Measurements from ENCODE around the gene HSD17B14. TPM values are rescaled to one million over a fixed set of nuclear protein-coding genes. Genes with fewer than 3 reads are reported as not detected.

HSD17B14 gene
- total and polyA plus RNA-seq, 9 of the 15 experiments (the other 6 are each of a cell fraction or from before 2014, with no cell fraction given), result 0.16 TPM; not detected in 8

DNA sequence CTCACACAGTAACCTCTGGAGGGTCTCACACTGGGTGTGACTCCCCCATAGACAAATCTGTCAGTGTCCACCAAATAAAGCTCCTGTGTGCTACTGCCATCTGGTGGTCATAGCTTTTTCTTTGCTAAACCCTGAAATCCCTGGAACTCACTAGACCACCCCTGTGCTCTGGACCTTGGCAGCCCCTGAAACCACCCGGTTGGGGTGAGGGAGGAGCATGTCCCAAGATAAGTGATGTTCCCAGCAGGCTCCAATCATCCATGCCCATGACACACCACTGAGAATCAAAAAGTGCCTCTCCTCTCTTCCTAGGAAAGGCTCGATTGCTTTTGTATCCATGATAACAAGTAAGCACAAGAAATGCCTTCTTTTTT lies 6.5 kb upstream of the HSD17B14 start (continued):
- TF ChIP-seq, protein P1, sequence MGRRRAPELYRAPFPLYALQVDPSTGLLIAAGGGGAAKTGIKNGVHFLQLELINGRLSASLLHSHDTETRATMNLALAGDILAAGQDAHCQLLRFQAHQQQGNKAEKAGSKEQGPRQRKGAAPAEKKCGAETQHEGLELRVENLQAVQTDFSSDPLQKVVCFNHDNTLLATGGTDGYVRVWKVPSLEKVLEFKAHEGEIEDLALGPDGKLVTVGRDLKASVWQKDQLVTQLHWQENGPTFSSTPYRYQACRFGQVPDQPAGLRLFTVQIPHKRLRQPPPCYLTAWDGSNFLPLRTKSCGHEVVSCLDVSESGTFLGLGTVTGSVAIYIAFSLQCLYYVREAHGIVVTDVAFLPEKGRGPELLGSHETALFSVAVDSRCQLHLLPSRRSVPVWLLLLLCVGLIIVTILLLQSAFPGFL (CRISPR knock-in tag; IDR thresholded peaks at IDR 0.05), result no peak
- TF ChIP-seq, protein P2, sequence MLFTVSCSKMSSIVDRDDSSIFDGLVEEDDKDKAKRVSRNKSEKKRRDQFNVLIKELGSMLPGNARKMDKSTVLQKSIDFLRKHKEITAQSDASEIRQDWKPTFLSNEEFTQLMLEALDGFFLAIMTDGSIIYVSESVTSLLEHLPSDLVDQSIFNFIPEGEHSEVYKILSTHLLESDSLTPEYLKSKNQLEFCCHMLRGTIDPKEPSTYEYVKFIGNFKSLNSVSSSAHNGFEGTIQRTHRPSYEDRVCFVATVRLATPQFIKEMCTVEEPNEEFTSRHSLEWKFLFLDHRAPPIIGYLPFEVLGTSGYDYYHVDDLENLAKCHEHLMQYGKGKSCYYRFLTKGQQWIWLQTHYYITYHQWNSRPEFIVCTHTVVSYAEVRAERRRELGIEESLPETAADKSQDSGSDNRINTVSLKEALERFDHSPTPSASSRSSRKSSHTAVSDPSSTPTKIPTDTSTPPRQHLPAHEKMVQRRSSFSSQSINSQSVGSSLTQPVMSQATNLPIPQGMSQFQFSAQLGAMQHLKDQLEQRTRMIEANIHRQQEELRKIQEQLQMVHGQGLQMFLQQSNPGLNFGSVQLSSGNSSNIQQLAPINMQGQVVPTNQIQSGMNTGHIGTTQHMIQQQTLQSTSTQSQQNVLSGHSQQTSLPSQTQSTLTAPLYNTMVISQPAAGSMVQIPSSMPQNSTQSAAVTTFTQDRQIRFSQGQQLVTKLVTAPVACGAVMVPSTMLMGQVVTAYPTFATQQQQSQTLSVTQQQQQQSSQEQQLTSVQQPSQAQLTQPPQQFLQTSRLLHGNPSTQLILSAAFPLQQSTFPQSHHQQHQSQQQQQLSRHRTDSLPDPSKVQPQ (CRISPR knock-in tag; IDR thresholded peaks at IDR 0.05; ENCODE audit: borderline replicate concordance), result no peak
- TF ChIP-seq ZBTB7A (IDR thresholded peaks at IDR 0.05; ENCODE audit: borderline replicate concordance, control insufficient read depth, low read depth, low read length) (peak; percentile 79), ZBTB1 (CRISPR knock-in tag; IDR thresholded peaks at IDR 0.05; ENCODE audit: borderline replicate concordance, low read depth) (no peak), FOXK1 (CRISPR knock-in tag; IDR thresholded peaks at IDR 0.05; ENCODE audit: borderline replicate concordance) (no peak), RBM34 (IDR thresholded peaks at IDR 0.05; ENCODE audit: borderline replicate concordance, insufficient read depth, low read length) (no peak), CC2D1A (IDR thresholded peaks at IDR 0.05) (0 out of 2 replicates have a peak, but pooled peaks have one; percentile 47), POLR2B (IDR thresholded peaks at IDR 0.05; ENCODE audit: low read depth, partially characterized antibody) (no peak), ARID2 (IDR thresholded peaks at IDR 0.05) (peak; percentile 27; the same call in 1 of the 2 replicates), XRCC5 (IDR thresholded peaks at IDR 0.05; ENCODE audit: low read depth, low read length) (0 out of 2 replicates have a peak, but pooled peaks have one; percentile 24), RB1 (IDR thresholded peaks at IDR 0.05; ENCODE audit: low read depth) (peak; percentile 34; the same call in 1 of the 2 replicates), BRD4 (IDR thresholded peaks at IDR 0.05) (no peak), TBL1XR1 (IDR thresholded peaks at IDR 0.05; ENCODE audit: low read length in 2 of 2) (no peak)
- TF ChIP-seq, protein P3, sequence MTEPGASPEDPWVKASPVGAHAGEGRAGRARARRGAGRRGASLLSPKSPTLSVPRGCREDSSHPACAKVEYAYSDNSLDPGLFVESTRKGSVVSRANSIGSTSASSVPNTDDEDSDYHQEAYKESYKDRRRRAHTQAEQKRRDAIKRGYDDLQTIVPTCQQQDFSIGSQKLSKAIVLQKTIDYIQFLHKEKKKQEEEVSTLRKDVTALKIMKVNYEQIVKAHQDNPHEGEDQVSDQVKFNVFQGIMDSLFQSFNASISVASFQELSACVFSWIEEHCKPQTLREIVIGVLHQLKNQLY (CRISPR knock-in tag; conservative IDR thresholded peaks at IDR 0.05), result no peak
- TF ChIP-seq, protein P4, sequence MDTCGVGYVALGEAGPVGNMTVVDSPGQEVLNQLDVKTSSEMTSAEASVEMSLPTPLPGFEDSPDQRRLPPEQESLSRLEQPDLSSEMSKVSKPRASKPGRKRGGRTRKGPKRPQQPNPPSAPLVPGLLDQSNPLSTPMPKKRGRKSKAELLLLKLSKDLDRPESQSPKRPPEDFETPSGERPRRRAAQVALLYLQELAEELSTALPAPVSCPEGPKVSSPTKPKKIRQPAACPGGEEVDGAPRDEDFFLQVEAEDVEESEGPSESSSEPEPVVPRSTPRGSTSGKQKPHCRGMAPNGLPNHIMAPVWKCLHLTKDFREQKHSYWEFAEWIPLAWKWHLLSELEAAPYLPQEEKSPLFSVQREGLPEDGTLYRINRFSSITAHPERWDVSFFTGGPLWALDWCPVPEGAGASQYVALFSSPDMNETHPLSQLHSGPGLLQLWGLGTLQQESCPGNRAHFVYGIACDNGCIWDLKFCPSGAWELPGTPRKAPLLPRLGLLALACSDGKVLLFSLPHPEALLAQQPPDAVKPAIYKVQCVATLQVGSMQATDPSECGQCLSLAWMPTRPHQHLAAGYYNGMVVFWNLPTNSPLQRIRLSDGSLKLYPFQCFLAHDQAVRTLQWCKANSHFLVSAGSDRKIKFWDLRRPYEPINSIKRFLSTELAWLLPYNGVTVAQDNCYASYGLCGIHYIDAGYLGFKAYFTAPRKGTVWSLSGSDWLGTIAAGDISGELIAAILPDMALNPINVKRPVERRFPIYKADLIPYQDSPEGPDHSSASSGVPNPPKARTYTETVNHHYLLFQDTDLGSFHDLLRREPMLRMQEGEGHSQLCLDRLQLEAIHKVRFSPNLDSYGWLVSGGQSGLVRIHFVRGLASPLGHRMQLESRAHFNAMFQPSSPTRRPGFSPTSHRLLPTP (IDR thresholded peaks at IDR 0.05; ENCODE audit: borderline replicate concordance, extremely low read depth, insufficient read length), result no peak
- TF ChIP-seq, protein P5, sequence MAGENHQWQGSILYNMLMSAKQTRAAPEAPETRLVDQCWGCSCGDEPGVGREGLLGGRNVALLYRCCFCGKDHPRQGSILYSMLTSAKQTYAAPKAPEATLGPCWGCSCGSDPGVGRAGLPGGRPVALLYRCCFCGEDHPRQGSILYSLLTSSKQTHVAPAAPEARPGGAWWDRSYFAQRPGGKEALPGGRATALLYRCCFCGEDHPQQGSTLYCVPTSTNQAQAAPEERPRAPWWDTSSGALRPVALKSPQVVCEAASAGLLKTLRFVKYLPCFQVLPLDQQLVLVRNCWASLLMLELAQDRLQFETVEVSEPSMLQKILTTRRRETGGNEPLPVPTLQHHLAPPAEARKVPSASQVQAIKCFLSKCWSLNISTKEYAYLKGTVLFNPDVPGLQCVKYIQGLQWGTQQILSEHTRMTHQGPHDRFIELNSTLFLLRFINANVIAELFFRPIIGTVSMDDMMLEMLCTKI (IDR thresholded peaks at IDR 0.05; ENCODE audit: partially characterized antibody), result no peak
- TF ChIP-seq, protein P6, sequence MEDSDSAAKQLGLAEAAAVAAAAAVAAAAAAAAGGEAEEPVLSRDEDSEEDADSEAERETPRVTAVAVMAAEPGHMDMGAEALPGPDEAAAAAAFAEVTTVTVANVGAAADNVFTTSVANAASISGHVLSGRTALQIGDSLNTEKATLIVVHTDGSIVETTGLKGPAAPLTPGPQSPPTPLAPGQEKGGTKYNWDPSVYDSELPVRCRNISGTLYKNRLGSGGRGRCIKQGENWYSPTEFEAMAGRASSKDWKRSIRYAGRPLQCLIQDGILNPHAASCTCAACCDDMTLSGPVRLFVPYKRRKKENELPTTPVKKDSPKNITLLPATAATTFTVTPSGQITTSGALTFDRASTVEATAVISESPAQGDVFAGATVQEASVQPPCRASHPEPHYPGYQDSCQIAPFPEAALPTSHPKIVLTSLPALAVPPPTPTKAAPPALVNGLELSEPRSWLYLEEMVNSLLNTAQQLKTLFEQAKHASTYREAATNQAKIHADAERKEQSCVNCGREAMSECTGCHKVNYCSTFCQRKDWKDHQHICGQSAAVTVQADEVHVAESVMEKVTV (CRISPR knock-in tag; IDR thresholded peaks at IDR 0.05), result peak; percentile 35; the same call in 1 of the 2 replicates

All from K562 (cell line).